ENCODE data around the gene KSR1.

KSR1 gene

DNA sequence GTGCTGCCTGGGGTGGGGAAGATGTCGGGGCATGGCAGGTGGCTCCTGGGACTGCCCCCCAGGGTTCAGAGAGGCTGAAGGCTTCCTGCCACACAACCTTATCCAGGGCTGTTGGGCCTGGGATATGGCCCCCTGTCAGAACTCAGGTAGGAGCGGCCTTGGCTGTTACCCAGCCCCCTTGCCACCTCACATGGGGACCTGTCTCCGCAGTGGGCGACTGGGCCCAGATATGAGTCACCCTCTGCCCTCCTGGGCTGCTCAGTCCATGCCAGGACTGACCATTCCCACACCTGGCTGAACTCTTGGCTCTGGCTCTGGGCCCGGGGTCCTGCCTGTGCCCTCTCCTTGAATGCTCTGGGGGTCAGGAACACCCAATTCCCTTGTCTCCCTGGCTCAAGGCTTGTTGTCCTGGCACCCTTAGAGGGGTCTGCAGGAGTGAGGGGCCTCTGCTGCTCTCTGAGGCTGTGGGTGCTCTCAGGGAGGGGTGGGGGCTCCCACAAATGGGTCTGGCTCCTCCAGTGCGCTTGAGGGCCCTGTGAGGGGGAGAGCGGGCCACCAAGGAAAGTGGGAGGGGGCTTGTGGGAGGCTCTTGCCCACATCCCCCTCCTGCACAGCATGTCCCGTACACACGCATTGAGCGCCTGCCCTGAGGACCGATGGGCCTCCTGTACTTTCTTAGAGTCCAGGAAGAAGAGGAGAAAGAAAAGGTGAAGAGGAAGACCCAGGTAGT lies 210.7 kb downstream of the KSR1 start:
- no peak overlapping the region for H3K27ac ChIP-seq
- no peak for TF ChIP-seq ZFX (IDR thresholded peaks at IDR 0.05; ENCODE audit: borderline replicate concordance)
- TF ChIP-seq, protein P1, sequence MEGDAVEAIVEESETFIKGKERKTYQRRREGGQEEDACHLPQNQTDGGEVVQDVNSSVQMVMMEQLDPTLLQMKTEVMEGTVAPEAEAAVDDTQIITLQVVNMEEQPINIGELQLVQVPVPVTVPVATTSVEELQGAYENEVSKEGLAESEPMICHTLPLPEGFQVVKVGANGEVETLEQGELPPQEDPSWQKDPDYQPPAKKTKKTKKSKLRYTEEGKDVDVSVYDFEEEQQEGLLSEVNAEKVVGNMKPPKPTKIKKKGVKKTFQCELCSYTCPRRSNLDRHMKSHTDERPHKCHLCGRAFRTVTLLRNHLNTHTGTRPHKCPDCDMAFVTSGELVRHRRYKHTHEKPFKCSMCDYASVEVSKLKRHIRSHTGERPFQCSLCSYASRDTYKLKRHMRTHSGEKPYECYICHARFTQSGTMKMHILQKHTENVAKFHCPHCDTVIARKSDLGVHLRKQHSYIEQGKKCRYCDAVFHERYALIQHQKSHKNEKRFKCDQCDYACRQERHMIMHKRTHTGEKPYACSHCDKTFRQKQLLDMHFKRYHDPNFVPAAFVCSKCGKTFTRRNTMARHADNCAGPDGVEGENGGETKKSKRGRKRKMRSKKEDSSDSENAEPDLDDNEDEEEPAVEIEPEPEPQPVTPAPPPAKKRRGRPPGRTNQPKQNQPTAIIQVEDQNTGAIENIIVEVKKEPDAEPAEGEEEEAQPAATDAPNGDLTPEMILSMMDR (IDR thresholded peaks at IDR 0.05) = no peak

- H3K27ac ChIP-seq = no peak overlapping the region
- TF ChIP-seq, protein P1 (IDR thresholded peaks at IDR 0.05) = no peak
- TF ChIP-seq ZFX (IDR thresholded peaks at IDR 0.05; ENCODE audit: borderline replicate concordance) = no peak
Measured at GRCh38 chr17:27667656-27668487, 211.6 kb downstream of the KSR1 start.

DNA sequence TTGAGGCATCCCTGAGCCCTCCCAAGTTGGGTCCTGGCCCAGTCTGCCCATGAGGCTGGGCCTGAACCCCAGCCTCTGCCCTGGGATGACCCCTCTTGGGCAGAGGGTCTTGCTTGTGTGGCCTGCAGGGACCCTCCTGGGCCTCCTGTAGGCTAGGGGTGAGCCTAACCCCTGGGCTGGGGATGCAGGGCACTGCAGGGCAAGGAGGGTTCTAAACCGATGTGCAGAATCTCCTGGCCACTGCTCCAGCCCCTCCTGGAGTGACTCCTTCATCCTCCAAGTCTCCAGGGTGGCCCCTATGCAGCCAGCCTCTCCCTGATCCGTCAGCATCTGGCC lies 212.2 kb downstream of the KSR1 start:
- TF ChIP-seq, protein P1 (IDR thresholded peaks at IDR 0.05) = no peak
- TF ChIP-seq ZFX (IDR thresholded peaks at IDR 0.05; ENCODE audit: borderline replicate concordance) = no peak

DNA sequence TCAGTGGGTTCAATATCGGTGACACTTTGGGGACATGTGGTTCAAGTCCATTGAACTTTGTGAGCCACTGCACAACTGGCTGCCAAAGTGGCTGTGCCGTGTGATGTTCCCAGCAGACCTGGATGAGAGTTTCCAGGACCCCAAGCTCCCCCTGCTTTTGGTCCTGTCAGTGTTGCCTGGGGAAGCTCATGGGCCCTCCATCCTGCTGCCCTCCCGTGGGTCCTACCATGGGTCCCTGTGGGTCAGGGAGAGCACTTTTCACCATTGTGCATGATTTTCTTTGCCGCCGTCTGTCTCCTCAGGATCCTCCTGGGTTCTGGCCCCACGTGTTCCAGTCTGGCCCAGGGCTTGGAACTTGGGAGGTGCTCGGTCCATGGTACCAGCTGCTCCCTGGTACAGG lies 212.9 kb downstream of the KSR1 start:
- no peak for TF ChIP-seq ZFX (IDR thresholded peaks at IDR 0.05; ENCODE audit: borderline replicate concordance)
- TF ChIP-seq, protein P1 (IDR thresholded peaks at IDR 0.05) = no peak
- no peak overlapping the region for H3K27ac ChIP-seq

More for the DNA sequence above, 212.2 kb downstream of the KSR1 start:
- H3K27ac ChIP-seq = no peak overlapping the region

DNA sequence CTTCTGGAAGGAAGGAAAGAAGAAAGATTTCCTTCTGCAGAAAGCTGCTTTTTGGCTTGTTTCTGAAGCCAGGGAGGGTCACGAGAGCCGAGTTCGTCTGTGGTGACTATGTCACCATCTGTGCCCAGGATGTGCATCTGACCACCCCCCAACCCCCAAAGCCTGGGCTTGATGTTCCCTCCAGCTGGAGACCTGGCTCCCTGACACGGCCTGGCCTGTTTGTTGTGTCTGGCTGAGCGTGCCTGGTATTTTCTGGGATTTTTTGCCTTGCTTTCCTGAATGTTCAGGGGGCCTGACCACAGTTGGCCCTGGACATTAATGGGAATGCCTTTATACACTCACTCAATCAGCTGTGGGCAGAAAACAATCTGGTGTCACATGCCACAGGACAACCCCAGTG lies 213.6 kb downstream of the KSR1 start:
- no peak for TF ChIP-seq ZFX (IDR thresholded peaks at IDR 0.05; ENCODE audit: borderline replicate concordance)
- TF ChIP-seq, protein P1 (IDR thresholded peaks at IDR 0.05) = no peak
- H3K27ac ChIP-seq = no peak overlapping the region

- TF ChIP-seq, protein P1 (IDR thresholded peaks at IDR 0.05) = no peak
- TF ChIP-seq ZFX (IDR thresholded peaks at IDR 0.05; ENCODE audit: borderline replicate concordance) = no peak
- H3K27ac ChIP-seq = no peak overlapping the region
Measured at GRCh38 chr17:27670791-27671590, 214.7 kb downstream of the KSR1 start.

All from 22Rv1 (cell line).